HG02798 (cell line): Measurements from ENCODE around the gene RLF.

Experiments
- ATAC-seq: cut with Tn5 transposase; IDR thresholded peaks from one replicate; pipeline ENCODE4 v1.9.1; 2021; ENCODE audit warnings: mild to moderate bottlenecking; ENCODE audit not compliant: unreplicated experiment, poor library complexity

Gene RLF

GRCh38 chr1:40268211-40268610, 107.0 kb downstream of the RLF start:
- ATAC-seq, result no peak

- ATAC-seq, result no peak
Measured at GRCh38 chr1:40270152-40270834, 109.1 kb downstream of the RLF start.

- ATAC-seq, result no peak
Measured at GRCh38 chr1:40272653-40273213, 111.5 kb downstream of the RLF start.

GRCh38 chr1:40273547-40274166, 112.5 kb downstream of the RLF start:
- ATAC-seq, result no peak

GRCh38 chr1:40274331-40274730, 113.1 kb downstream of the RLF start:
- ATAC-seq, result no peak

GRCh38 chr1:40276122-40276521, 114.9 kb downstream of the RLF start:
- no peak for ATAC-seq

- ATAC-seq, result no peak
Measured at GRCh38 chr1:40281853-40282252, 120.7 kb downstream of the RLF start.
